Adrenal gland (tissue), 12 donors: ENCODE data around the gene DDR1. TPM values are rescaled to one million over a fixed set of nuclear protein-coding genes. Genes with fewer than 3 reads are reported as not detected.
A peak's percentile ranks its signal among the peaks of the same experiment; 100 is the strongest.

Source experiments
- DNase-seq, 7 donors: peaks; one replicate each; pipeline ENCODE4 v3.0.0-alpha.2; 2019 to 2020
- H3K27ac ChIP-seq, 5 donors: fragments of 200-600 bp; sonication (generic) in 4 of 5; 1 replicate in 3 of 5; 2 replicates in 2 of 5; pipeline versions ENCODE4 v1.5.1 to v1.8.0; 2016 to 2020; ENCODE audit warnings: mild to moderate bottlenecking in 1 of 5
- H3K27me3 ChIP-seq: fragments of 200-600 bp; 2 replicates; pipeline ENCODE4 v1.8.0; 2021
- H3K36me3 ChIP-seq, 2 donors: fragments of 200-600 bp; replicated peaks in 1 of 2; 1 replicate in 1 of 2; 2 replicates in 1 of 2; pipeline versions ENCODE4 v1.5.1 to v1.8.0; 2018 to 2022
- H3K4me1 ChIP-seq, 2 donors: fragments of 200-600 bp; replicated peaks in 1 of 2; 1 replicate in 1 of 2; 2 replicates in 1 of 2; pipeline versions ENCODE4 v1.5.1 to v1.8.0; 2018 to 2021
- H3K4me3 ChIP-seq, 4 donors: fragments of 200-600 bp; sonication (generic) in 3 of 4; one replicate each; pipeline ENCODE4 v1.5.1; 2016 to 2018
- H3K9me3 ChIP-seq, 3 donors: fragments of 200-600 bp; sonication (generic) in 1 of 3; replicated peaks in 1 of 3; 1 replicate in 2 of 3; 2 replicates in 1 of 3; pipeline versions ENCODE4 v1.5.1 to v1.8.0; 2016 to 2021
- POLR2A ChIP-seq, 2 donors: fragments of 450-650 bp; IDR thresholded peaks; one replicate each; pipeline ENCODE4 v1.6.1; 2017; ENCODE audit warnings: antibody characterized with exemption in 2 of 2, mild to moderate bottlenecking in 2 of 2, moderate library complexity in 1 of 2
- WGBS, 4 donors: extraction: QIAGEN DNeasy Blood & Tissue Kit in 2 of 4; methylation state at CpG; one replicate each; pipeline versions ENCODE4 v1.1.5 to v1.1.7; 2013 to 2017; 5-methylcytosine and 5-hydroxymethylcytosine counted together
- intact Hi-C, 2 donors: fragments of 100-400 bp; cut with DNase I; formaldehyde crosslinking; loops; one replicate each; pipeline versions ENCODE4 v1.14.1 to v1.15.0; 2022 to 2023
- polyA plus RNA-seq, 3 donors: library from polyadenylated mRNA; stranded (reverse); fragments of 200-250 nt in 2 of 3; fragments of 350-450 nt in 1 of 3; fragmentation: Illumina TruSeq in 1 of 3; extraction: RNeasy Lipid Tissue Mini Kit (QIAGEN cat#74804) in 1 of 3; gene quantifications; one replicate each; pipeline ENCODE4 v1.2.3, GENCODE V29; 2013 to 2014
- total RNA-seq, 9 donors: library from RNA; depleted of rRNA in 4 of 9; stranded (reverse); fragments of >200 nt in 4 of 9; fragments of 120-200 nt in 1 of 9; fragmentation: NEBNext Ultra II Directional in 1 of 9; extraction: Animal tissue kit (Norgen Biotek cat#: 25700) in 1 of 9; gene quantifications; one replicate each; pipeline versions ENCODE4 v1.1.0 to v1.2.4, GENCODE V29; 2013 to 2023
- TF ChIP-seq, protein P1 (sequence below), 6 experiments: fragments of 450-650 bp in 4 of 6; fragments of 200-600 bp in 2 of 6; sonication (generic) in 1 of 6; IDR thresholded peaks; 1 replicate in 5 of 6; 2 replicates in 1 of 6; pipeline versions ENCODE4 v1.5.1 to v1.8.0; 2016 to 2021; ENCODE audit warnings: antibody characterized with exemption in 6 of 6, mild to moderate bottlenecking in 2 of 6, moderate library complexity in 1 of 6
- donor health status: healthy with polysubstance abuse.
- donor health status: Bipolar disorder and iron deficiency.
- donor health status: DM: yes; HTN: yes; CAD: no.
- donor health status: DM: no; HTN: no; CAD: no.
- donor health status: DM: no; HTN: no; CAD: no.
- donor health status: DM: yes; HTN: yes; CAD: no.

DDR1 gene
- total and polyA plus RNA-seq, 12 donors: 18.0 to 239 (median 63.9) TPM

DNA sequence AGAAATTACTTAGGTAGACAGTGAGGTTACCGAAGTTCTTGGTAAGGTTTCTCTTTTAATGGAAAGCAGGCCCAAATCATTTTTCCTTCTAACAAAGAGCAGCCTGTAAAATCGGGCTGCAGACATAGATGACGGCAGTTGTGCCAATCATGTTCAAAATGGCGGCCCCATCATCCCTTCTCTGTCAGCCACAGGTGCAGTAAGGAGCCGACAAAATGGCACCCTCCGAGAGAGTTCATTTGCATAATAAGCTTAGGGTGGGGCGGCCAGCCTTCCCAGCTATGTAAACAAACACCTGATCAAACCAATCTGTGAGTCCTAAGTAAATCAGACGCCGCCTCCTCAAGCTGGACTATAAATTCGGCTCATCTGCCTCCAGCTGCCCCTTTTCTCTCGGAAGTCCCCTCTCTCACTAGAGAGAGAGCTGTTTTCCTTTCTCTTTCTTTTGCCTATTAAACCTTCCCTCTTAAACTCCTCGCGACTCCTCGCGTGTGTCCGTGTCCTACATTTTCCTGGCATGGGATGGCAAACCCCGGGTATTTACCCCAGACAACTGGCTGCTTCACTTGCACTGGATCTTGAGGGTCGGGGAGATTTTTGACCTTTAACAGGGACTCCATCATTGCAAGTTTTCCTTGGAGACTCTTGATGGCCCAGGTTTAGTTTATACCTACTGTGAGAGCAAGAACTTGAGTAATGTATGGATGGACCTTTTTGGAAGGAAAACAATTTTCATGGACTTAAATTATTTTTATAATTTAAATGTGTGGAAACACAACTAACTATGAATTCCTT lies 8.9 kb upstream of the DDR1 start:
- no peaks in the 10 kb centered on the region for H3K36me3 ChIP-seq
- 69 to 80% (median 74%) methylated on average over 18 of the region's 18 CpGs for WGBS, 4 donors
- no peaks in the 10 kb centered on the region for H3K9me3 ChIP-seq
- no peak overlapping the region for H3K4me3 ChIP-seq
- peaks cover 9 to 27% of the 10 kb centered on the region in 2 donors for H3K4me1 ChIP-seq
- no peaks in the 10 kb centered on the region for H3K27me3 ChIP-seq
- DNase-seq: no peak
- peak overlapping the region; percentile 31 to 90 (median 69) for H3K27ac ChIP-seq
- intact Hi-C loops: loop anchor here (2.0 to 5.0 kb wide), 3 partner anchors 37 to 48 kb away; partner anchors contain the start of gene VARS2 (in 1 of the 2)
- TF ChIP-seq, protein P1, sequence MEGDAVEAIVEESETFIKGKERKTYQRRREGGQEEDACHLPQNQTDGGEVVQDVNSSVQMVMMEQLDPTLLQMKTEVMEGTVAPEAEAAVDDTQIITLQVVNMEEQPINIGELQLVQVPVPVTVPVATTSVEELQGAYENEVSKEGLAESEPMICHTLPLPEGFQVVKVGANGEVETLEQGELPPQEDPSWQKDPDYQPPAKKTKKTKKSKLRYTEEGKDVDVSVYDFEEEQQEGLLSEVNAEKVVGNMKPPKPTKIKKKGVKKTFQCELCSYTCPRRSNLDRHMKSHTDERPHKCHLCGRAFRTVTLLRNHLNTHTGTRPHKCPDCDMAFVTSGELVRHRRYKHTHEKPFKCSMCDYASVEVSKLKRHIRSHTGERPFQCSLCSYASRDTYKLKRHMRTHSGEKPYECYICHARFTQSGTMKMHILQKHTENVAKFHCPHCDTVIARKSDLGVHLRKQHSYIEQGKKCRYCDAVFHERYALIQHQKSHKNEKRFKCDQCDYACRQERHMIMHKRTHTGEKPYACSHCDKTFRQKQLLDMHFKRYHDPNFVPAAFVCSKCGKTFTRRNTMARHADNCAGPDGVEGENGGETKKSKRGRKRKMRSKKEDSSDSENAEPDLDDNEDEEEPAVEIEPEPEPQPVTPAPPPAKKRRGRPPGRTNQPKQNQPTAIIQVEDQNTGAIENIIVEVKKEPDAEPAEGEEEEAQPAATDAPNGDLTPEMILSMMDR (IDR thresholded peaks at IDR 0.05): no peak
- no peak for TF ChIP-seq POLR2A (IDR thresholded peaks at IDR 0.05)

DNA sequence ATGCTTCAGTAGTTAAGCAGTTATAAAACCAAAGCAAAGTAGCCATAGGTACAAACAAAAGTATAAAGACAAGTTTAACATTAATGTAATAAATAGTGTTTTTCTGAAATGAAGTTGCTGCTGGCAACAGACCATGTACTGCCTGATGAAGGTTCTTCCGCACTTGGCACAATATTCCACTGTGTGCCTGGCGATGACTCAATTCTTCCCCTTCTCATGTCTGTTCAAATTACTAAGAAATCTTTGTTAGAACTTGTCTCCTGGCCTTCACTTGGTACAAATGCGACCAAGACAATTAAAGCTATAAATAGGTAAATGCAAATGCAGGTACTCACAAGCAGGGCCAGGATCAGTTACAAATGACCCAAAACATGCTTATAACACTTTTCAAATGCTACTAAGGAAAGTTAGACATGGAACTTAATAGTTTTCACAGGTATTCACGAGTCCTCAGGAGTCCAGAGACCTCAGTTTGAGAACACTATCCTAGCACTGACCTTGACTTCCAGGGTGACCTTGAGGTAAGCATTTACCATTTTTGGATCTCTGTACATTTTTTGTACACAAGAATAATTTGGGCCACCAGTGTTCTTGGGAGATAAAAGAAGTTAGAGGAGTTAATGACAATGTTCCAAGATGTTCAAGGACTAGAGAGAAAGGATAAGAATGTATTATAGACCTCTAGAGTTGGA lies 8.1 kb upstream of the DDR1 start:
- DNase-seq: peak; percentile 75 to 91 (median 84)
- Histone ChIP-seq H3K4me3 (no peak overlapping the region), H3K27ac (peak overlapping the region; percentile 50 to 90 (median 83)), H3K36me3 (no peaks in the 10 kb centered on the region), H3K4me1 (peaks cover 9 to 27% of the 10 kb centered on the region in 2 donors), H3K27me3 (no peaks in the 10 kb centered on the region), H3K9me3 (no peaks in the 10 kb centered on the region)
- intact Hi-C loops: loop anchor here (2.0 to 5.0 kb wide), 3 partner anchors 36 to 49 kb away; partner anchors contain the start of gene VARS2 (in 1 of the 2)
- no peak for TF ChIP-seq POLR2A (IDR thresholded peaks at IDR 0.05)
- TF ChIP-seq, protein P1 (IDR thresholded peaks at IDR 0.05): no peak
- 26 to 41% (median 36%) methylated on average over 4 of the region's 4 CpGs for WGBS, 4 donors

DNA sequence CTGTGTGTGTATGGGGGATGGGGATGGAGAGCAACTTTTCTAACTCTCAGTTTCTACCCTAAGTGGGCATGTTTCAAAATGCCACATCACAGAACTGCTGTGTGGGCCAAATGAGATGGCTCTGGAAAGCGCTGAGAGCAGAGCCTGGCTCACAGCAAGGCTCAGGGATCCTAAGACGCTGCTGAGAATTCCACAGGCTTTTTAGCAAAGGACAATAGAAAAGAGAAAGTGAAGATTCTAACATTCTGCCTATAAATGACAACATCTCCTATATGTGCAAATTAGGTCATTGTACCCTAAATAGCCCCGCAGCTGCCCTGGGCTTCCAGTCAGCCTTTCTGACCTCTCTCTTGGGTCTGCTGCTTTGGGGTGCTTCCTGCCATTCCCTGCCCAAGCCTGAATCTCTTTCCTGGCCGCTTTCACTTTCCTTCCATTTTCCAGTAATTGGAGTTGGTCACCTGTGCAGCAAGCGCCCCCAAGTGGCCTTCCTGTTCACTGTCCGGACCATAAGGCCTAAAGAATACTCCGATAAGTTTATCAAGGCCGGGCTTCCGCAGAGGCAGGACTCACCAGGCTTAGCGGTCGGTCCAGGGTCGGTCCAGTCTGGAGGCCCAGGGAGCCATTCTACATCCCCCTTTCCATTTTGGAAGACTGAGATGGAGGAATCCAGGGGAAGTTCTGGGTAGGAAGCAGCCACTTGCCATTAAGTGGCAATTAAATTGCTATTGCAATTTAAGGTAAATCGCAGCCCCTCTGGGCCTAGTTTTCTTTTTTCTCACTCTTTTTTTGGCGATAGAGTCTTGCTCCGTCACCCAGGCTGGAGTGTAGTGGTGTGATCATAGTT lies 6.7 kb upstream of the DDR1 start:
- Histone ChIP-seq H3K4me3 (peak overlapping the region in 2 of 4 donors; percentile 3 to 30), H3K36me3 (no peaks in the 10 kb centered on the region), H3K27ac (peak overlapping the region; percentile 55 to 90 (median 83)), H3K27me3 (no peaks in the 10 kb centered on the region), H3K9me3 (no peaks in the 10 kb centered on the region), H3K4me1 (peaks cover 9 to 35% of the 10 kb centered on the region in 2 donors)
- WGBS, 4 donors: 11 to 15% (median 12%) methylated on average over 15 of the region's 15 CpGs
- intact Hi-C loops: loop anchor here (2.0 to 5.0 kb wide), 3 partner anchors 35 to 50 kb away; partner anchors contain the start of gene VARS2 (in 1 of the 2)
- peak in 1 of 2 donors; percentile 68 for TF ChIP-seq POLR2A (IDR thresholded peaks at IDR 0.05)
- TF ChIP-seq, protein P1 (IDR thresholded peaks at IDR 0.05): peak; percentile 75 to 99 (median 96)
- peak; percentile 91 to 98 (median 96) for DNase-seq
